Ovary (tissue), 9 donors: ENCODE results near the gene TCERG1L. TPM values are rescaled to one million over a fixed set of nuclear protein-coding genes. Genes with fewer than 3 reads are reported as not detected.
A peak's percentile ranks its signal among the peaks of the same experiment; 100 is the strongest.

ENCODE experiments used
- DNase-seq, 5 donors: peaks; one replicate each; pipeline ENCODE4 v3.0.0-alpha.2; 2019 to 2020
- H3K27ac ChIP-seq, 2 donors: fragments of 200-600 bp; one replicate each; pipeline versions ENCODE4 v1.5.1 to v1.8.0; 2019 to 2022
- H3K27me3 ChIP-seq: fragments of 200-600 bp; one replicate; pipeline ENCODE4 v1.8.0; 2022
- H3K36me3 ChIP-seq: fragments of 200-600 bp; sonication (generic); one replicate; pipeline ENCODE4 v1.5.1; 2019
- H3K4me1 ChIP-seq: one replicate; pipeline ENCODE4 v1.8.1; 2013; ENCODE audit warnings: mild to moderate bottlenecking, moderate library complexity; ENCODE audit not compliant: insufficient read depth
- H3K4me3 ChIP-seq: fragments of 200-600 bp; sonication (generic); one replicate; pipeline ENCODE4 v1.5.1; 2017
- H3K9me3 ChIP-seq, 2 donors: fragments of 200-600 bp in 1 of 2; sonication (generic) in 1 of 2; one replicate each; pipeline versions ENCODE4 v1.5.1 to v1.8.1; 2013 to 2019; ENCODE audit warnings: mild to moderate bottlenecking in 1 of 2, moderate library complexity in 1 of 2
- EP300 ChIP-seq: sonication (generic); formaldehyde crosslinking; IDR thresholded peaks from one replicate; pipeline ENCODE4 v1.6.1; 2017; ENCODE audit warnings: antibody characterized with exemption
- POLR2A ChIP-seq: fragments of 450-650 bp; IDR thresholded peaks from one replicate; pipeline ENCODE4 v1.6.1; 2017; ENCODE audit warnings: antibody characterized with exemption, mild to moderate bottlenecking, moderate library complexity
- WGBS, 3 donors: extraction: QIAGEN DNeasy Blood & Tissue Kit in 1 of 3; methylation state at CpG; one replicate each; pipeline versions ENCODE4 v1.1.5 to v1.1.7; 2013 to 2017; 5-methylcytosine and 5-hydroxymethylcytosine counted together
- intact Hi-C, 4 donors: fragments of 100-400 bp; cut with DNase I; formaldehyde crosslinking; loops; one replicate each; pipeline versions ENCODE4 v1.11.0 to v1.15.1; 2022 to 2023
- polyA plus RNA-seq, 2 donors: library from polyadenylated mRNA; stranded (reverse); fragments of 200-250 nt in 1 of 2; fragments of 350-450 nt in 1 of 2; fragmentation: Illumina TruSeq in 1 of 2; extraction: RNeasy Lipid Tissue Mini Kit (QIAGEN cat#74804) in 1 of 2; gene quantifications; one replicate each; pipeline ENCODE4 v1.2.3, GENCODE V29; 2013 to 2014
- total RNA-seq, 7 donors: library from RNA; depleted of rRNA in 2 of 7; stranded (reverse); fragments of >200 nt in 2 of 7; fragmentation: NEBNext Ultra II Directional in 3 of 7; extraction: Animal tissue kit (Norgen Biotek cat#: 25700) in 3 of 7; gene quantifications; one replicate each; pipeline versions ENCODE4 v1.1.0 to v1.2.4, GENCODE V29; 2016 to 2023
- TF ChIP-seq, protein P1 (sequence below), 3 donors: fragments of 450-650 bp in 2 of 3; fragments of 200-600 bp in 1 of 3; IDR thresholded peaks; one replicate each; pipeline versions ENCODE4 v1.5.1 to v1.8.0; 2016 to 2022; ENCODE audit warnings: antibody characterized with exemption in 3 of 3, mild to moderate bottlenecking in 1 of 3
- donor health status: DM: no; HTN: no; CAD: no; lungs with moderate emphysema.
- donor health status: DM: no; HTN: no; CAD: no.
- donor health status: Bipolar disorder and iron deficiency.
- donor health status: DM: yes; HTN: yes; CAD: no.
- donor health status: DM: no; HTN: no; CAD: no.
- donor health status: DM: yes; HTN: yes; CAD: no.

TCERG1L gene
- total and polyA plus RNA-seq, 9 donors = 1.1 to 8.0 (median 1.8) TPM

DNA sequence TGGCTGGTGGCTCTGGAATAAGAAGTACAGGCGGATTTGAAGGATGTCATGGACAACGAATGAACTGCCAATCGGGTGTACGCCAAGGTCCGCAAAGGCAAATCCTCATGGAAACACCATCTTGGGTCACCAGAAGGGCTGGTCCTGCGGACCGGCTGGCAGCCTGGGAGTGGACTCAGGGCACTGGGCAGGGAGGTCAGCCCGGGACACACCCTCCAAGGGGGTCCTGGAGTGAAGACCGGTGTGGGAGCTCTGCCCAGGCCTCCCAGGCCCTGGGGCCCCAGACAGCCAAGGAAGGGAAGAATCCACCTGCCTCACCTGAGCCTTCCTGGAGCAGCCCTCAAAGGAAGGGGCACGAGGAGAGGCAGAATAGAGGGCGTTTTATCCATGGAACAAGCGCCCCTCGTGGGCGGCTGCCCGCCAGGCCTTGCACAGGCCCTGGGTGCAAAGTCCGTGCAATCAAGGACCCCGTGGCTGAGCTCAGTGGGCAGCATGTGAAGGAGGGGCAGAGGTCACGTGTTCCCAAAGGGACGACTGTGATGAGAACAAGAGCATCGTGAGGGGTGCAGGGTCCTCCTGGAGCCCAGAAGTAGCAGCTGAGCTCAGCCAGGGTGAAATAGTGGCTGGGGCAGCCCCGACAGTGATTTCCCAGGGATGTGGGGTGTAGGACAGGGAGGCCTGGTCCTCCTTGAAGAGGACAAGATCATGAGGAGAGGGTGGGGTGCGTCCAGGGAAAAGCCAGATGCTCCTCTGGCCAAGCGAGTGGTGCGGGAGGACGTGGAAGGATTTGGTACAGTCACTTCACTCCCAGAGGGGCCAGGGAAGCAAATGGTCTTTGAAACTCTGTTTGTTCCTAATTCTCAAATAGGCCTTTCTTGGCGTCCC is 105.2 kb downstream of the TCERG1L start:
- peak in 2 of 5 donors; percentile 7 to 16 for DNase-seq
- H3K4me3 ChIP-seq = no peak overlapping the region
- 85 to 89% (median 85%) methylated on average over 26 of the region's 26 CpGs for WGBS, 3 donors

DNA sequence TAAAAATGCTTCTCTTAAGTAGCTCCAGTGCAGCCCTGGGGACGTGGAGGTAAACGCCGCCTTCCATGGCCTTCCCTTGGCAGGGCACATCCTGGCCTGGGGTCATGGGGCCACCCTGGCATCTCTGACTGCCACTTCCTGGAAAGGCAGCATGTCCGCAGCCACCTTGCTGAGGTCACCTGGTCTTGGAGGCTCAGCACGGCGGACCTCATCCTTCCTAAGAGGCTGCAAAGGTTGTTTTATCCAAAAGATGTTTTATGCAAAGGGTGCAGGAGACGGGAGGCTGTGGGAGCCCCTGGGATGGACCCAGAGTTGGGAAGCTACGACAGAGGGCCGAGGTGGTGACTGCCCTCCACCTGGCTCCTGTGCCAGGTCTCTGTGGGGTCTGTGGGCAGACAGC is 106.0 kb downstream of the TCERG1L start:
- H3K9me3 ChIP-seq = no peaks in the 10 kb centered on the region
- no peaks in the 10 kb centered on the region for H3K27me3 ChIP-seq
- TF ChIP-seq EP300 (no peak), POLR2A (no peak)
- TF ChIP-seq, protein P1, sequence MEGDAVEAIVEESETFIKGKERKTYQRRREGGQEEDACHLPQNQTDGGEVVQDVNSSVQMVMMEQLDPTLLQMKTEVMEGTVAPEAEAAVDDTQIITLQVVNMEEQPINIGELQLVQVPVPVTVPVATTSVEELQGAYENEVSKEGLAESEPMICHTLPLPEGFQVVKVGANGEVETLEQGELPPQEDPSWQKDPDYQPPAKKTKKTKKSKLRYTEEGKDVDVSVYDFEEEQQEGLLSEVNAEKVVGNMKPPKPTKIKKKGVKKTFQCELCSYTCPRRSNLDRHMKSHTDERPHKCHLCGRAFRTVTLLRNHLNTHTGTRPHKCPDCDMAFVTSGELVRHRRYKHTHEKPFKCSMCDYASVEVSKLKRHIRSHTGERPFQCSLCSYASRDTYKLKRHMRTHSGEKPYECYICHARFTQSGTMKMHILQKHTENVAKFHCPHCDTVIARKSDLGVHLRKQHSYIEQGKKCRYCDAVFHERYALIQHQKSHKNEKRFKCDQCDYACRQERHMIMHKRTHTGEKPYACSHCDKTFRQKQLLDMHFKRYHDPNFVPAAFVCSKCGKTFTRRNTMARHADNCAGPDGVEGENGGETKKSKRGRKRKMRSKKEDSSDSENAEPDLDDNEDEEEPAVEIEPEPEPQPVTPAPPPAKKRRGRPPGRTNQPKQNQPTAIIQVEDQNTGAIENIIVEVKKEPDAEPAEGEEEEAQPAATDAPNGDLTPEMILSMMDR (IDR thresholded peaks at IDR 0.05) = no peak
- no peaks in the 10 kb centered on the region for H3K4me1 ChIP-seq
- WGBS, 3 donors = 91 to 92% (median 91%) methylated on average over 9 of the region's 9 CpGs
- no peak overlapping the region for H3K27ac ChIP-seq
- DNase-seq = peak in 2 of 5 donors; percentile 3 to 15
- no peaks in the 10 kb centered on the region for H3K36me3 ChIP-seq
- H3K4me3 ChIP-seq = no peak overlapping the region
- intact Hi-C loops = no loop called here

More for the DNA sequence above, 105.2 kb downstream of the TCERG1L start:
- H3K36me3 ChIP-seq = no peaks in the 10 kb centered on the region
- no peaks in the 10 kb centered on the region for H3K9me3 ChIP-seq
- TF ChIP-seq POLR2A = no peak
- TF ChIP-seq, protein P1 (IDR thresholded peaks at IDR 0.05) = no peak
- no peak for TF ChIP-seq EP300
- H3K4me1 ChIP-seq = no peaks in the 10 kb centered on the region
- H3K27ac ChIP-seq = no peak overlapping the region
- no peaks in the 10 kb centered on the region for H3K27me3 ChIP-seq
- intact Hi-C loops = no loop called here

- DNase-seq = peak in 2 of 5 donors; percentile 2 to 13
- Histone ChIP-seq H3K4me1 (no peaks in the 10 kb centered on the region), H3K4me3 (no peak overlapping the region), H3K27me3 (no peaks in the 10 kb centered on the region), H3K9me3 (no peaks in the 10 kb centered on the region), H3K36me3 (no peaks in the 10 kb centered on the region), H3K27ac (no peak overlapping the region)
- TF ChIP-seq, protein P1 (IDR thresholded peaks at IDR 0.05) = no peak
- no peak for TF ChIP-seq POLR2A
- no peak for TF ChIP-seq EP300
- WGBS, 3 donors = 92 to 95% (median 95%) methylated on average over 11 of the region's 11 CpGs
- intact Hi-C loops = no loop called here
These were observed 106.9 kb downstream of the TCERG1L start for GRCh38 chr10:131204406-131205152.

GRCh38 chr10:131203456-131204357 is 107.8 kb downstream of the TCERG1L start:
- TF ChIP-seq EP300 = no peak
- TF ChIP-seq POLR2A = no peak
- TF ChIP-seq, protein P1 (IDR thresholded peaks at IDR 0.05) = no peak
- no peak overlapping the region for H3K4me3 ChIP-seq

More at GRCh38 chr10:131203456-131204357, 107.8 kb downstream of the TCERG1L start:
- WGBS, 3 donors = 89 to 92% (median 91%) methylated on average over 22 of the region's 22 CpGs
- intact Hi-C loops = no loop called here
- Histone ChIP-seq H3K36me3 (no peaks in the 10 kb centered on the region), H3K27ac (no peak overlapping the region), H3K9me3 (no peaks in the 10 kb centered on the region), H3K4me1 (no peaks in the 10 kb centered on the region), H3K27me3 (no peaks in the 10 kb centered on the region)
- DNase-seq = peak in 2 of 5 donors; percentile 7 to 12
